GM12878 (cell line): Measurements from ENCODE around the gene ASIC4. TPM values are rescaled to one million over a fixed set of nuclear protein-coding genes. Genes with fewer than 3 reads are reported as not detected.

Experiments
- ATAC-seq: fragments of 200-7000 bp; cut with Tn5 transposase; 3 replicates; pipeline ENCODE4 v1.9.1; 2020; ENCODE audit warnings: mild to moderate bottlenecking, moderate library complexity
- BruUV-seq: library from RNA; stranded (reverse); fragments of 400-500 nt; replicated peaks from 2 replicates; lab custom pipeline; 2021; lab: Mats Ljungman, UMichigan
- CTCF ChIA-PET: fragments of 300-600 bp; sonication (Branson Sonifier 250); formaldehyde crosslinking; extraction: SDS; loops from one replicate; lab custom pipeline; 2021; ENCODE audit warnings: inconsistent platforms; lab: Yijun Ruan, JAX
- POLR2A ChIA-PET: fragments of 350-600 bp; formaldehyde crosslinking; extraction: SDS; loops from one replicate; lab custom pipeline; 2021; ENCODE audit warnings: inconsistent platforms; lab: Charles Lee
- RAD21 ChIA-PET: fragments of 300-600 bp; sonication (Branson Sonifier 250); formaldehyde crosslinking; loops from one replicate; lab custom pipeline; 2023; ENCODE audit warnings: antibody characterized with exemption; ENCODE audit not compliant: unreplicated experiment; lab: Charles Lee
- SMC1A ChIA-PET: fragments of 300-600 bp; sonication (Branson Sonifier 250); formaldehyde crosslinking; loops from one replicate; lab custom pipeline; 2023; ENCODE audit not compliant: unreplicated experiment, uncharacterized antibody; lab: Charles Lee
- DNase-seq: peaks from one replicate; pipeline ENCODE4 v3.0.0-alpha.2; 2011; ENCODE audit warnings: low read depth, low spot score
- FAIRE-seq: peaks from 3 replicates; lab custom pipeline; 2011; peaks lifted over from hg19 to GRCh38; lab: Jason Lieb, UNC
- H2AFZ ChIP-seq: 2 replicates; pipeline ENCODE4 v1.6.0; 2011; ENCODE audit warnings: low read depth, low read length, control low read depth; ENCODE audit not compliant: control insufficient read depth
- H3K27ac ChIP-seq: 2 replicates; pipeline ENCODE4 v1.5.1; 2011; ENCODE audit warnings: control low read depth; ENCODE audit not compliant: control insufficient read depth, insufficient read depth
- H3K27me3 ChIP-seq, 2 experiments: replicated peaks in 1 of 2; 2 replicates each; pipeline versions ENCODE4 v1.6.0 to v1.6.1; 2011; ENCODE audit warnings: low read length in 1 of 2; ENCODE audit not compliant: control insufficient read depth in 2 of 2, insufficient read depth in 2 of 2
- H3K36me3 ChIP-seq, 2 experiments: 2 replicates each; pipeline ENCODE4 v1.5.1; 2011; ENCODE audit warnings: low read length in 1 of 2; ENCODE audit not compliant: control insufficient read depth in 2 of 2, insufficient read depth in 2 of 2
- H3K4me1 ChIP-seq: 2 replicates; pipeline ENCODE4 v1.6.1; 2011; ENCODE audit warnings: mild to moderate bottlenecking, low read length, moderate library complexity, mixed read lengths; ENCODE audit not compliant: control insufficient read depth, insufficient read depth
- H3K4me2 ChIP-seq: 2 replicates; pipeline ENCODE4 v1.6.0; 2011; ENCODE audit warnings: control low read depth; ENCODE audit not compliant: control insufficient read depth, insufficient read depth
- H3K4me3 ChIP-seq: fragments of 200-600 bp; sonication (generic); 2 replicates; pipeline ENCODE4 v1.5.1; 2016
- H3K79me2 ChIP-seq: 2 replicates; pipeline ENCODE4 v1.6.0; 2011; ENCODE audit warnings: low read length; ENCODE audit not compliant: control insufficient read depth, insufficient read depth
- H3K9ac ChIP-seq: 2 replicates; pipeline ENCODE4 v1.8.0; 2011; ENCODE audit warnings: low read length, control low read depth, mixed read lengths; ENCODE audit not compliant: control insufficient read depth, insufficient read depth
- H3K9me3 ChIP-seq: replicated peaks from 3 replicates; pipeline ENCODE4 v1.5.1; 2011; ENCODE audit warnings: mild to moderate bottlenecking, low read length; ENCODE audit not compliant: control insufficient read depth, insufficient read depth
- H4K20me1 ChIP-seq: 2 replicates; pipeline ENCODE4 v1.6.0; 2011; ENCODE audit not compliant: control insufficient read depth, insufficient read depth
- CTCF ChIP-seq, 3 experiments: IDR thresholded peaks in 2 of 3; conservative IDR thresholded peaks in 1 of 3; 2 replicates each; pipeline ENCODE4 v1.5.1; 2011; ENCODE audit warnings: low read depth in 3 of 3, low read length in 3 of 3, mild to moderate bottlenecking in 3 of 3, control low read depth in 2 of 3, moderate library complexity in 2 of 3, inconsistent platforms in 1 of 3, mixed read lengths in 1 of 3; ENCODE audit not compliant: control insufficient read depth in 2 of 3, insufficient read depth in 1 of 3; ENCODE audit errors: extremely low read depth in 1 of 3
- FOXK2 ChIP-seq: fragments of 450-650 bp; IDR thresholded peaks from 2 replicates; pipeline ENCODE4 v1.6.1; 2017; ENCODE audit warnings: mild to moderate bottlenecking, moderate library complexity
- PAX8 ChIP-seq: fragments of 450-650 bp; IDR thresholded peaks from 2 replicates; pipeline ENCODE4 v1.6.1; 2017; ENCODE audit warnings: mild to moderate bottlenecking, moderate library complexity
- SKIL ChIP-seq: fragments of 450-650 bp; IDR thresholded peaks from 2 replicates; pipeline ENCODE4 v1.6.1; 2017; ENCODE audit warnings: mild to moderate bottlenecking, low read depth, inconsistent platforms; ENCODE audit not compliant: poor library complexity, severe bottlenecking
- STAT1 ChIP-seq: fragments of 450-650 bp; conservative IDR thresholded peaks from 2 replicates; pipeline ENCODE4 v1.6.1; 2014; ENCODE audit warnings: antibody characterized with exemption, mild to moderate bottlenecking
- ZBTB11 ChIP-seq: fragments of 450-650 bp; formaldehyde crosslinking; IDR thresholded peaks from 2 replicates; pipeline ENCODE4 v1.5.0; 2022; ENCODE audit warnings: mild to moderate bottlenecking, missing genetic modification characterization
- WGBS: methylation state at CpG from one replicate; pipeline ENCODE4 v1.1.6; 2016; ENCODE audit warnings: low lambda C conversion rate; ENCODE audit not compliant: insufficient replicate concordance, insufficient coverage; ENCODE audit errors: missing lambda C conversion rate; 5-methylcytosine and 5-hydroxymethylcytosine counted together
- in situ Hi-C: fragments of 300-500 bp; cut with MboI; formaldehyde crosslinking; loops from 9 replicates; pipeline ENCODE4 v1.14.3; 2018; ENCODE audit warnings: mixed read lengths
- intact Hi-C: fragments of 100-400 bp; cut with micrococcal nuclease; formaldehyde crosslinking; loops from one replicate; pipeline ENCODE4 v1.14.2; 2022; ENCODE audit not compliant: unreplicated experiment
- polyA plus RNA-seq, 11 experiments: library from polyadenylated mRNA; depleted of rRNA in 4 of 11; unstranded in 6 of 11; stranded (reverse) in 5 of 11; fragments of >200 nt; fragmentation: Nextera tagmentation in 4 of 11; fragmentation: Illumina TruSeq in 1 of 11; extraction: Ambion mirVana in 4 of 11; extraction: Trizol in 1 of 11; gene quantifications; 1 replicate in 1 of 11; 2 replicates in 10 of 11; pipeline versions ENCODE4 v1.2.1 to v1.2.3, GENCODE V29; 2011 to 2016; ENCODE audit warnings: inconsistent platforms in 2 of 11, missing spikeins in 2 of 11, low read depth in 1 of 11
- total RNA-seq, 4 experiments: library from RNA; depleted of rRNA in 3 of 4; stranded (reverse); fragments of >200 nt in 3 of 4; fragmentation: Illumina TruSeq in 1 of 4; extraction: Trizol in 1 of 4; gene quantifications; 2 replicates each; pipeline versions ENCODE4 v1.2.1 to v1.2.3, GENCODE V29; 2013 to 2021

Gene ASIC4
- total and polyA plus RNA-seq, 10 of the 15 experiments (the other 5 are each of a cell fraction or from before 2014, with no cell fraction given) = 0.01 TPM; not detected in 9

- RAD21 ChIA-PET = interaction anchor here (1.1 to 1.2 kb wide), 2 partner anchors 22 to 25 kb away, joined by 3 to 7 read pairs; partner anchors contain the start of gene GMPPA
- DNase-seq (no peak), FAIRE-seq (no peak), ATAC-seq (no peak)
- TF ChIP-seq CTCF (IDR thresholded peaks at IDR 0.05 in 2 of 3, conservative IDR thresholded peaks at IDR 0.05 in 1 of 3; ENCODE audit: control insufficient read depth in 2 of 3, extremely low read depth in 1 of 3, insufficient read depth in 1 of 3, low read depth in 3 of 3, low read length in 3 of 3) (no peak), PAX8 (no peak), SKIL (no peak), STAT1 (no peak), FOXK2 (no peak), ZBTB11 (CRISPR knock-in tag) (no peak)
- in situ Hi-C loops (no loop called here), intact Hi-C loops (no loop called here)
- H3K36me3 ChIP-seq = no peaks in the 10 kb centered on the region
- H3K9me3 ChIP-seq = no peaks in the 10 kb centered on the region
- no peaks in the 10 kb centered on the region for H3K79me2 ChIP-seq
- CTCF ChIA-PET = interaction anchor here (0.6 to 2.3 kb wide), 7 partner anchors 10 to 594 kb away, joined by 3 to 9 read pairs (median 3); no protein-coding TSS in a partner anchor
- no peak overlapping the region for H3K27ac ChIP-seq
- POLR2A ChIA-PET = no interaction called here
- H2AFZ ChIP-seq = no peak overlapping the region
- 21% methylated on average over 5 of the region's 8 CpGs for WGBS
- H3K4me3 ChIP-seq = no peak overlapping the region
- no TSS peak for BruUV-seq
- no peak overlapping the region for H3K4me2 ChIP-seq
- H3K4me1 ChIP-seq = no peaks in the 10 kb centered on the region
- peaks cover 11 to 17% of the 10 kb centered on the region in 2 experiments for H3K27me3 ChIP-seq
- SMC1A ChIA-PET = interaction anchor here (0.7 to 1.6 kb wide), 2 partner anchors 10 to 25 kb away, joined by 4 to 5 read pairs; no protein-coding TSS in a partner anchor
- no peak overlapping the region for H3K9ac ChIP-seq
- no peaks in the 10 kb centered on the region for H4K20me1 ChIP-seq
Observed at GRCh38 chr2:219520079-219520478, 5.8 kb downstream of the ASIC4 start.
